IMR-90 (cell line): ENCODE measurements around the gene MSL3B.

Experiments used
- CEBPB ChIP-seq: IDR thresholded peaks from 2 replicates; pipeline ENCODE4 v1.6.1; 2012; ENCODE audit warnings: low read depth, low read length, improper control_type of control experiment
- CHD1 ChIP-seq: IDR thresholded peaks from 2 replicates; pipeline ENCODE4 v1.6.1; 2012; ENCODE audit warnings: low read depth, low read length, improper control_type of control experiment
- ELK1 ChIP-seq: fragments of 150-350 bp; IDR thresholded peaks from 2 replicates; pipeline ENCODE4 v1.6.1; 2016; ENCODE audit warnings: low read depth, mild to moderate bottlenecking, low read length, moderate library complexity, borderline replicate concordance
- FOS ChIP-seq: fragments of 150-350 bp; IDR thresholded peaks from 2 replicates; pipeline ENCODE4 v1.6.1; 2016; ENCODE audit warnings: low read depth, low read length
- MXI1 ChIP-seq: IDR thresholded peaks from 2 replicates; pipeline ENCODE4 v1.6.1; 2012; ENCODE audit warnings: low read depth, mild to moderate bottlenecking, low read length, moderate library complexity, borderline replicate concordance
- POLR2A ChIP-seq: IDR thresholded peaks from 2 replicates; pipeline ENCODE4 v1.6.1; 2012; ENCODE audit warnings: mild to moderate bottlenecking, low read depth, low read length
- RAD21 ChIP-seq: IDR thresholded peaks from 2 replicates; pipeline ENCODE4 v1.6.1; 2012; ENCODE audit warnings: low read length, improper control_type of control experiment
- RCOR1 ChIP-seq: IDR thresholded peaks from 2 replicates; pipeline ENCODE4 v1.6.1; 2012; ENCODE audit warnings: mild to moderate bottlenecking, low read length, improper control_type of control experiment; ENCODE audit not compliant: insufficient replicate concordance
- RFX5 ChIP-seq: IDR thresholded peaks from 2 replicates; pipeline ENCODE4 v1.8.0; 2012; ENCODE audit warnings: low read depth, mild to moderate bottlenecking, low read length, moderate library complexity
- SMC3 ChIP-seq: fragments of 150-350 bp; IDR thresholded peaks from 2 replicates; pipeline ENCODE4 v1.6.1; 2016; ENCODE audit warnings: low read depth, mild to moderate bottlenecking, antibody characterized with exemption, low read length, moderate library complexity
- TF ChIP-seq, protein P1 (sequence below): conservative IDR thresholded peaks from 2 replicates; pipeline ENCODE4 v1.5.1; 2012; ENCODE audit warnings: mild to moderate bottlenecking, low read depth, low read length, improper control_type of control experiment
- TF ChIP-seq, protein P2 (sequence below): fragments of 150-350 bp; IDR thresholded peaks from 2 replicates; pipeline ENCODE4 v1.6.1; 2017; ENCODE audit warnings: mild to moderate bottlenecking, antibody characterized with exemption, low read length, low read depth

DNA sequence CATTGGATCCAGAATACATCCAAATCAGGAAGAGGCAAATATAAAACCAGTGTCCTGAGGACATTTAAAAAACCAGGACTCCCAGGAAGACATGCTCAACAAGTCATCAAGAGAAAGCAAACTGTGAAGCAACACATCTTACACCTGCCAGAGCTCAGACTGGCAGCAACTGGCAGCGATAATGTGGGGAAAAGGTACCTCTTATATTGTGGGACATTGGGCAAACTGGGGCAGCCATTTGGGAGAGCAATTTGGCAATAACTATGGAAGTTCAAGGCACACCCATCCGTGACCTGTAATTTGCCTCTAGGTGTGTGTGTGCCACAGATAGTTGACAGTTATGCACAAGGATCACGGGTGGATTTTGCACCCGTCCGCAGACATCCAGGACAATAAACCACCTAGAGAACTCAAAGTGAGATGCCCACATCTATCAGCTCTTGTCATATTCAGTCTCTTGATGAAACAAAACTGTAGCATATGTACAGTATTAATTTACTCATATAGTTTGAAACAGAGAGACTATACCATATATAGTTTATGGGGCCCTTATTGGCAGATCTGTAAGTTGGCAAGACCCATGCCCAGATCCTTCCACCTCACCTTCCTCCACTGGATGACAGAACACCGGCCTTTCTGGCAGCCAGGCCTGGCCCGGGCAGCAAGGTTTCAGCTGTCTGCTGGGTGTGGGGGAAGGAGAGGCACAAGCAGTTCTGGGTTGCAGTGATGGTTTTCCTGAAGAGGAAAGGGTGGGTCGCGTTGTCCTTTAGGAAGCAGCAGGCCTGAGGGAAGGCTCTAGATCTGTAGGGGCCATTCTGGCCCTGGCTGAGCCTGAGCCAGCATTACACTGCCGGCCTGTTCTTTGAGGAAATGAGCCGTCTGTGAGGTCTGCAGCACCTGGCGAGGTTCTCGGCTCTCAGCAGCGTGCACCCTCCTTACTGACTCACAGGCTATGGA is 32.7 kb downstream of the MSL3B start:
- TF ChIP-seq, protein P1, sequence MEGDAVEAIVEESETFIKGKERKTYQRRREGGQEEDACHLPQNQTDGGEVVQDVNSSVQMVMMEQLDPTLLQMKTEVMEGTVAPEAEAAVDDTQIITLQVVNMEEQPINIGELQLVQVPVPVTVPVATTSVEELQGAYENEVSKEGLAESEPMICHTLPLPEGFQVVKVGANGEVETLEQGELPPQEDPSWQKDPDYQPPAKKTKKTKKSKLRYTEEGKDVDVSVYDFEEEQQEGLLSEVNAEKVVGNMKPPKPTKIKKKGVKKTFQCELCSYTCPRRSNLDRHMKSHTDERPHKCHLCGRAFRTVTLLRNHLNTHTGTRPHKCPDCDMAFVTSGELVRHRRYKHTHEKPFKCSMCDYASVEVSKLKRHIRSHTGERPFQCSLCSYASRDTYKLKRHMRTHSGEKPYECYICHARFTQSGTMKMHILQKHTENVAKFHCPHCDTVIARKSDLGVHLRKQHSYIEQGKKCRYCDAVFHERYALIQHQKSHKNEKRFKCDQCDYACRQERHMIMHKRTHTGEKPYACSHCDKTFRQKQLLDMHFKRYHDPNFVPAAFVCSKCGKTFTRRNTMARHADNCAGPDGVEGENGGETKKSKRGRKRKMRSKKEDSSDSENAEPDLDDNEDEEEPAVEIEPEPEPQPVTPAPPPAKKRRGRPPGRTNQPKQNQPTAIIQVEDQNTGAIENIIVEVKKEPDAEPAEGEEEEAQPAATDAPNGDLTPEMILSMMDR: no peak
- no peak for TF ChIP-seq POLR2A
- no peak for TF ChIP-seq SMC3
- no peak for TF ChIP-seq CEBPB
- TF ChIP-seq RCOR1: no peak
- TF ChIP-seq MXI1: no peak
- no peak for TF ChIP-seq RFX5
- no peak for TF ChIP-seq ELK1
- TF ChIP-seq CHD1: no peak
- no peak for TF ChIP-seq FOS
- TF ChIP-seq, protein P2, sequence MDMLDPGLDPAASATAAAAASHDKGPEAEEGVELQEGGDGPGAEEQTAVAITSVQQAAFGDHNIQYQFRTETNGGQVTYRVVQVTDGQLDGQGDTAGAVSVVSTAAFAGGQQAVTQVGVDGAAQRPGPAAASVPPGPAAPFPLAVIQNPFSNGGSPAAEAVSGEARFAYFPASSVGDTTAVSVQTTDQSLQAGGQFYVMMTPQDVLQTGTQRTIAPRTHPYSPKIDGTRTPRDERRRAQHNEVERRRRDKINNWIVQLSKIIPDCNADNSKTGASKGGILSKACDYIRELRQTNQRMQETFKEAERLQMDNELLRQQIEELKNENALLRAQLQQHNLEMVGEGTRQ: no peak
- TF ChIP-seq RAD21: no peak
